HG02840 (cell line): ENCODE measurements around the gene SEC61B.
"Not testable (repeated sequence)": the region's sequence is repeated elsewhere in the genome, so short reads cannot be mapped to it uniquely, and the experiment has no call there.

Experiments used
- ATAC-seq: cut with Tn5 transposase; IDR thresholded peaks from one replicate; pipeline ENCODE4 v1.9.1; 2021; ENCODE audit warnings: mild to moderate bottlenecking, moderate library complexity, moderate number of reproducible peaks; ENCODE audit not compliant: unreplicated experiment, low FRiP score

Gene SEC61B

DNA sequence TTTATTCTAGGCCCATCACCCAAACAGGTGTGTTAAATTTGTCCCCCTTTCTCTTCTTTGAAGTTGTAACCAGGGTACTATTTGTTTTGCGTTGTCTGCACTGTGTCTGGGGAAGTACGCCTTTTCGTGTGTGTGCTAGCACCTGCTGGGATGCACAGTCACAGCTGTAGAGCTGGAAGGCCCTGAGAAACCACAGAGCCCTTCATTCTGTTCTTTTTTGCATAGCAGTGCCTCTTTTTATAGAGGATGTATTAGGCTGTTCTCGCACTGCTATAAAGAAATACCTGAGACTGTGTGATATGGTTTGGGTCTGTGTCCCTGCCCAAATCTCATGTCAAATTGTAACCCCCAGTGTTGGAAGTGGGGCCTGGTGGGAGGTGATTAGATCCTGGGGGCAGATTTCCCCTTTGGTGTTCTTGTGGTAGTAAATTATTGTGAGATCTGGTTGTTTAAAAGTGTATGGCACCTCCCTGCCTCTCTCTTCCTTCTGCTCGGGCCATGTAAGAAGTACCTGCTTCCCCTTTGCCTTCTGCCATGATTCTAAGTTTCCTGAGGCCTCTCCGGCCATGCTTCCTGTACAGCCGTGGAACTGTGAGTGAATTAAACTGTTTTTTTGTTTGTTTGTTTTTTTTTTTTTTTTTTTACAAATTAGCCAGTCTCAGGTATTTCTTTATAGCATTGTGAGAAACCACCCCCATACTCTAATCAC, 14.0 kb downstream of the SEC61B start:
- peak; percentile 97 for ATAC-seq

DNA sequence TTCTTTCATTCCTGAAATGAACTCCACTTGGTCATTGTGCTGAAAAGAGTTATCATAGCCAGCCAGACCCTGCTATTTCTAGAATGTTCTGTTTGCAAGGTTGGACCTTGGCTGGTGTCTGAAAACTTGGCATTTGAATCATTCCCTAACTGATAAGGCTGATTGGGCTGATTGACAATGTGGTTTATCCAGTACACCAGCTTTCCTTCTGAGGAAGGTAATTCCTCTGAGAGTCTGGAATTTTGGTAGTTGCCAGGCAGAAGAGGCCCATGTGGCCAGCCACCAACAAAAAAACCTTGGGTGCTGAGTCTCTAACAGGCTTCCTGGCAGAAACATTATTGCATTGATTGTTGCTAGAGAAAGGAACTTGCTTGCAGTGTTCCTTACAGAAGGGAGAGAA, 15.3 kb downstream of the SEC61B start:
- no peak for ATAC-seq

- not testable (repeated sequence) for ATAC-seq
These were observed 15.8 kb downstream of the SEC61B start for GRCh38 chr9:99237849-99238248.

GRCh38 chr9:99238331-99238730, 16.2 kb downstream of the SEC61B start:
- ATAC-seq, result no peak

GRCh38 chr9:99239341-99240060, 17.4 kb downstream of the SEC61B start:
- ATAC-seq, result no peak

GRCh38 chr9:99241106-99241505, 19.0 kb downstream of the SEC61B start:
- ATAC-seq, result no peak

GRCh38 chr9:99244344-99245260, 22.5 kb downstream of the SEC61B start:
- ATAC-seq, result peak; percentile 85

DNA sequence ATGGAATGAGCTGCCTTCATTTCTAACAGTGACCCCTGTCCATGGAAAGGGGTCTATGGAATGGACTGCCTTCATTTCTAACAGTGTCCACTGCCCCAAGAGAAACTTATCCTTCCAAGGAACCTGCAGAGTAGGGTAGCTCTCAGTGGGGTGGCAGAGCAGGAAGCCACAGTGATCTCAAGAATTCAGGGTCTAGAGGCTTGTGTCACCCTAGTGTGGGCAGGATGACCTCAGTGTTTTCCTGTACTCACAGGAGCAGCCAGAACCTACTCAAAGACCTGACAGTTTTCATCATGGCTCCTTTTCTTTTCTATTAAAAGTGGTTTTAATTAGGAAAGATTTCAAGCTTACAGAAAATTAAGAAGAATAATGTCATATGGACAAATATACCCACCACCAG, 27.5 kb downstream of the SEC61B start:
- no peak for ATAC-seq

- no peak for ATAC-seq
These were observed 29.1 kb downstream of the SEC61B start for GRCh38 chr9:99251157-99251556.

DNA sequence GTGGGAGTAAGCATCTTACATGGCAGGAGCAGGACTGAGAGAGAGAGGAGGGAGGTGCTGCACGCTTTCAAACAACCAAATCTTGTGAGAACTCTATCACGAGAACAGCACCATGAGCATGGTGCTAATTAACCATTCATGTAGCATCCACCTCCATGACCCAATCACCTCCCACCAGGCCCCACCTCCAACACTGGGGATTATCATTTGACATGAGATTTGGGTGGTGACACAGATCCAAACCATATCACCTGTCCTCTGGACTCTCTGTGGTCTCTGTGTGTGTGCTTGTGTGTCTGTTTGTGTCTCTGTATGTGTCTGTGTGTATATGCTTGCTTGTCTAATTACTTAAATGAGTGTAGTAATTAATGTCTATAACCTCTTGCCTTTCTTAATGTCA, 31.1 kb downstream of the SEC61B start:
- ATAC-seq, result peak; percentile 31

- peak; percentile 91 for ATAC-seq
These were observed 31.8 kb downstream of the SEC61B start for GRCh38 chr9:99253772-99254431.

DNA sequence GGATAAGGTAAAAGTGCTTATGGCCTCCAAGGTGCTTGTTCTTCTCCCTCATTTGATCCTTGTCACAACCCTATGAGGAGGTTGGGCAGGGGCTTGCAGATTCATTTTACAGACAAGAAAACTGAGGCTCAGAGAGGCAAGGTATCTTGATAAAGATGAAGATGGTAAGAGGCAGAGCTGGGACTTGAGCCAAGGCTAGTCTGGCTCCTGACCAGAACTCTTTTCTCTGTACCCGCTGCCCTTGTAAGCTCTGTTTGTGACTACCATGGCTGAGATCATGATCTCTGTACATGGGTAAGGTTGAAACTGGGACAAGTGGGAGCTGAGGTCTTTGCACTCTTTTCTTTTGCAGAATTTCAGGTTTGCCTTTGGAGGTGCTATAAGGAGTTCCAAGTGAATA, 33.6 kb downstream of the SEC61B start:
- ATAC-seq, result no peak

- ATAC-seq, result no peak
These were observed 35.8 kb downstream of the SEC61B start for GRCh38 chr9:99257723-99258389.

GRCh38 chr9:99259231-99259918, 37.3 kb downstream of the SEC61B start:
- no peak for ATAC-seq

DNA sequence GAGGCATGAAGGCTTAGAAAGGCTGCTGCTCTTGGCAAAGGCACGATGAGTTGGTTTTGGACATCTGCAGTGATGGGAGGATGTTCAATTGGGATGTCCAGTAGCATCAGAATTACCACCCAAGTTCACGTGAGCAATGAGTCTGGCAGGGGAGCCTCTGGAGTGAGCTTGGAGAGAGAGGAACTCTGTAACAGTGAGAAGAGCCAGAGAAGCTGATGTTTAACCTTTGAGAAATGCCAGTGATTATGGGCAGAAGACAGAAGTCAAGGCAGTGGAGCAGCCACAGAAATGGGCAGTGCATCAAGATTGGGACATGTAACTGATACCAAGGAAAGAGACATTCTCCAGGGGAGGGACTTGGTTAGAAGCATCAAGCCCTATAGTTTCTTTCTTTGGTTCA, 39.8 kb downstream of the SEC61B start:
- no peak for ATAC-seq

GRCh38 chr9:99262949-99263418, 40.9 kb downstream of the SEC61B start:
- ATAC-seq, result peak; percentile 67

DNA sequence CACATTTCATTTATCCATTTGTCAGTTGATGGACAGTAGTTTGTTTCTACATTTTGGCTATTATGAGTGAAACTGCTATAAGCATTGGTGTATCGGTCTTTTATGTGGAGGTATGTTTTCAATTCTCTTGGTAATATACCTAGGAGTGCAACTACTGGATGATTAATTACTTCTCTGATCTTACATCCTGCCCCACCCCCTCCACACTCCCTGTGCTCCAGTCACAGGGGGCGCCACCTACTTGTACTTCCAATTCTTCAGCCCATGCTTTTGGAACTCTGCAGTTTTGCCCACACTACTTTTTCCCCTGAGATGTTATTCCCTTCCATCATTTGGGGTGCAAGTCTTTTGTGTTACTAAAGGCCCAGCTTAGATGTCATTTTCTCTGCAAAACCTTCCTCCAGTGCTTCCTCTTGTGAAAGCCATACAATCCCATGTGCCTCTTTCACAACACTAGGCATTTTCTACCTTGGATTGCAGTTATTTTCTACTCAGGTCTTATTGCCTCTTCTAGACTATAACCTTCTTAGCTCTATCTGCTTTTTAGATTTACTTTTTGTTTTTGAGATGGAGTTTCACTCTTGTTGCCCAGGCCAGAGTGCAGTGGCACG, 42.1 kb downstream of the SEC61B start:
- no peak for ATAC-seq

DNA sequence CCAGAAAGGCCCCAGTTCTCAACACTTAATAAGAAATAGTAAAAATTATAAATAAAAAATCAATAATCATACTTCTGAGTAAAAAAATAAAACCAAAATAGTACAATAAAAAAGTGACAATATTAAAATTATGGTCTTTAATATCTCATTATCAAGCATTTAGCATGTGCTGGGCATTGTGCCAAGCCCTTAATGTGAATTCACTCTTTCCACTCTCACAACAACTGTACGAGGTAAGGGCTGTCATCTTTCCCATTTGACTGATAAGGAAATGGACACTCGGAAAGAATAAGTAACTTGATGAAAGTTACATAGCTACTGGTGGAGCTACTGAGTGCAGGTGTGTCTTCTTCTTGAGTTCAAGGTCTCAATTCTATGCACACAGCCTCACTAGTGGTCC, 43.6 kb downstream of the SEC61B start:
- no peak for ATAC-seq
